Erythroblast (primary cell): ENCODE results near the gene PRM2.

ENCODE experiments used
- DNase-seq, 2 experiments: peaks; one replicate each; lab custom pipeline; 2025; lab: John Stamatoyannopoulos, UW
- GATA1 ChIP-seq: IDR thresholded peaks from 2 replicates; pipeline ENCODE4 v1.6.1; 2011; ENCODE audit warnings: low read depth, mild to moderate bottlenecking, control low read depth, low read length, moderate library complexity
- POLR2A ChIP-seq: IDR thresholded peaks from 2 replicates; pipeline ENCODE4 v1.6.1; 2011; ENCODE audit warnings: mild to moderate bottlenecking, low read length

PRM2 gene

DNA sequence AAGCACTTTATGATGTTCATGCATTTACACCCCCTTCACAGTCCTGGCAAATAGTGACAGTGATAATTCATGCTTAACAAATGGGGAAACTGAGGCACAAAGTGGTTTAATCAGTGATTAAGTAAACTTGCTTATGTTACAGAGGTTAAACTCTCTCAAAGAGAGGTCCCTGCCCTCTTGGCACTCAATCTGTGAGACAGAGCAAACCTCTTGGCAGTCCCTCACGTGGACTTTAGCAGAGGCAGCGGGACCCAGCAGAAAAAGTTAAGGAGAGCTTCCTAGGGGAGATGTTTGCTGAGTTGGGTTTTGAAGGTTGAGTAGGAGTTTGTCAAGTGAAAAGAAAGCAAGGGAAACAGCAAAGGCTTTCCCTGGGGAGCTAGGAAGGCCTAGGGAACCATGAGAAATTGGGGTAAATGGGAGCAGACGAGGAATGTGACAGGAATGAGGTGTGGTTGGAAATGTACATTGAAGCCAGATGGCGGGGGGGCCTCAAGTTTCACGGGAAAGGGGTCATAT is 31.0 kb downstream of the PRM2 start:
- TF ChIP-seq GATA1: no peak
- no peak for TF ChIP-seq POLR2A
- no peak for DNase-seq

GRCh38 chr16:11242658-11243057 is 33.6 kb downstream of the PRM2 start:
- no peak for DNase-seq
- TF ChIP-seq GATA1 (no peak), POLR2A (no peak)

GRCh38 chr16:11241480-11242204 is 34.6 kb downstream of the PRM2 start:
- no peak for DNase-seq
- TF ChIP-seq POLR2A (no peak), GATA1 (no peak)

GRCh38 chr16:11240636-11241473 is 35.4 kb downstream of the PRM2 start:
- no peak for TF ChIP-seq GATA1
- TF ChIP-seq POLR2A: no peak
- no peak for DNase-seq

DNA sequence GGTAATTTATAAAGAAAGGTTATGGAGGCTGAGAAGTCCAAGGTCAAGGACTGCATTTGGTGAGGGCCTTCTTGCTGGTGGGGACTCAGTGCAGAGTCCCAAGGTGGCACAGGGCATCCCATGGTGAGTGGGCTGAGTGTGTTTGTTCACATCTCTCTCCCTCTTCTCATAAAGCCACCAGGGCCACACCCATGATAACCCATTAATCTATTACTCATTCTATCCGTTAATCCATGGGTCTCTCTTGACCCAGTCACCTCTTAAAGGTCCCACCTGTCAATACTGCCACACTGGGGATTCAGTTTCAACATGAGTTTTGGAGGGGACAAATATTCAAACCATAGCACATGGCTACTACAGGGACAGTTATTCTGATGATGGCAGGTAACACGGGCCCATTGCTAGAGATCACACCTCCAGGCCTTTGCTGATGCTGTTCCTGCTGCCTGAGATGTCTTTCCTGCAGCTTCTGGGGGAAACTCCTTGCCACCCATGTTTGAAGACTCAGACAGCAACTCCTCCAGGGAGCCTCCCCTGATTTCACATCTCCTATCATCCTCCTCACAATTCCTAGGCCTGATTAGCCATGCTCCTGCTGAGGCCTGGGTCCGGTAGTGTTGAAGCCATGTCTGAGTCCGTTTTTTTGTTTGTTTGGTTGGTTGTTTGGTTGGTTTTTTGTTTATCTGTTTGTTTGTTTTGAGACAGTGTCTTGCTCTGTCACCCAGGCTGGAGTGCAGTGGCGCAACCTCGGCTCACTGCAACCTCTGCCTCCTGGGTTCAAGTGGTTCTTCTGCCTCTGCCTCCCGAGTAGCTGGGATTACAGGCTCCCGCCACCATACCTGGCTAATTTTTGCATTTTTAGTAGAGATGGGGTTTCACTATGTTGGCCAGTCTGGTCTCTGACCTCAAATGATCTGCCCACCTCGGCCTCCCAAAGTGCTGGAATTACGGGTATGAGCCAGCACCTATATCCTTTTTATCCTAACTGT is 36.3 kb downstream of the PRM2 start:
- TF ChIP-seq GATA1 (no peak), POLR2A (no peak)

DNA sequence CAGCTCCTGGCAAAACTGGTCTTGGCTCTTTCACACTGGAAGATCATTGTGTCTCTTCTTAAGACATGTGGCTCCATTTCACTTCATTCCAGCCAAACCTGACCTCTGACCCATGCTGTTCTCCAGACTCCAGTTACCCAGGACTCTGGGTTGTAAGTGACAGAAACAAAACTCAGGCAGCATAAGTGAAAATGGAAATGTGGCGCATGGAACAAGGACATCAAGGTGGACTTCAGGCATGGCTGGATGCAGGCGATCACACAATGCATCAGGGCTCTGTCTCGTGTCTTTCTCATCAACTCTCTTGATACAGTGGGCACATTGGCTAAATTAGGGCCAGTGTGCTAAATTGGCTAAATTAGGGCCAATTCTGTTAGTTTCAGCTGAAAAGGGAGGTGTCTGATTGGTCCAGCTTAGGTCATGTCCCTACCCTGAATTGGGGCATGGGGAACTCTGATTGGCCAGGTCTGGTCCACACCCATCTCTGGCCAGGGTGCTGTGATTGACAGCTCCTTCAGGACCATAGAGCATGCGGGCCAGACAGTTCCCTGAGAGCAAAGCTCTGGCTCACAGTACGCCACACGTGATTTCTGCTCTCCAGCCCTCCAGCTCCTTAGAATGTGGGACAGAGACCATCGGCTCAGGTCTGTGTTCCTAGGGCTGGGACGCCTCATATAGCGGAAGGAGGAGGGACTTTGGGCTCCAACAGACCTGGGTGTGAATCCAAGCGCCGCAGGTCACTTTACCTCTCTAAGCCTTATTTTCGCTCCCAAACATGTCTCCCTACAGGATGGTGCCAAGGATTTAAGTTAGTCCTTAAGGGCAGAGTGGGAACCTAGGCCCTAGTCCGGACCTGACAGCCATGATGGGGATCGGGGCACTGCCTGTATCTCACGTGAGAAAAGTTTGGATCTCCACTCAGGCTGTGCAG is 37.7 kb downstream of the PRM2 start:
- DNase-seq: peak; percentile 15 to 23
- no peak for TF ChIP-seq GATA1
- TF ChIP-seq POLR2A: no peak

More for the DNA sequence above, 36.3 kb downstream of the PRM2 start:
- DNase-seq: no peak

DNA sequence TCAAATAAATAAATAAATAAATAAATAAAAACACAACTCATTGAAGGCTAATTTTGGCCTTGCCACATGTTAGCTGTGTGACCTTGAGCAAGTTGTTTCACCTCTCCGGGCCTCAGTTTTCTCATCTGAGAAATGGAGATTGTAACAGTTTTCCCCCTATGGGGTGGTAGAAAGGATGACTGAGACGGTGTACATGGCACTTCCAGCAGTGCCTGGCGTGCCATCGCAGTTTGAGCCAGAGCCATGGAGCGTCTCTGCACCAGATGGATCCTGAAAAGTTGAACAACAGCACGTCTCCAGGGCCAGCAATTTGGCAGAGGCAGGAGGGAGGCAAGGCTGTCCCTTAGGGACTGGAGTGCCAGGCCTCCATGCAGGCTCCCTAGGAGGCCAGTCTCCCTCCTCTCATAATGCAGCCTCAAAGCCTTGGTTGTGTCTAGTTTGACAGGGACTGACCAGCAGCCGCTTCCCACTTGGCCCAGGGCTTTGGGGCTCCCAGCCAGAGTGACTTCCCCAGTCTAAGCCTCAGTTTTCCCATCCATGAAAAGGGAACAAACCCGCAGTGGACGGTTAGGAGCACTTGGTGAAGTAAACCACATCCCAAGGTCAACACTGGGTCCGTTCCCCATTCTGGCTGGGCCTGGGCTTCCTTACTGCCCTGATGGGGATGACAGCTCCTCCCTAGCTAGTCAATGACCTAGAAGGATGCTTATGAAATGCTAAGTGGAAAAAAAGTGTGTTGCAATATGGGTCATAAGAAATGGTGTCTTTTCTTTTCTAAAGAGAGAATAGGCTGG is 39.6 kb downstream of the PRM2 start:
- TF ChIP-seq GATA1 (no peak), POLR2A (no peak)
- DNase-seq: no peak

- DNase-seq: no peak
- TF ChIP-seq GATA1: no peak
- no peak for TF ChIP-seq POLR2A
These were observed 40.6 kb downstream of the PRM2 start for GRCh38 chr16:11235703-11235991.

GRCh38 chr16:11234884-11235702 is 41.2 kb downstream of the PRM2 start:
- TF ChIP-seq GATA1 (no peak), POLR2A (no peak)
- DNase-seq: no peak

DNA sequence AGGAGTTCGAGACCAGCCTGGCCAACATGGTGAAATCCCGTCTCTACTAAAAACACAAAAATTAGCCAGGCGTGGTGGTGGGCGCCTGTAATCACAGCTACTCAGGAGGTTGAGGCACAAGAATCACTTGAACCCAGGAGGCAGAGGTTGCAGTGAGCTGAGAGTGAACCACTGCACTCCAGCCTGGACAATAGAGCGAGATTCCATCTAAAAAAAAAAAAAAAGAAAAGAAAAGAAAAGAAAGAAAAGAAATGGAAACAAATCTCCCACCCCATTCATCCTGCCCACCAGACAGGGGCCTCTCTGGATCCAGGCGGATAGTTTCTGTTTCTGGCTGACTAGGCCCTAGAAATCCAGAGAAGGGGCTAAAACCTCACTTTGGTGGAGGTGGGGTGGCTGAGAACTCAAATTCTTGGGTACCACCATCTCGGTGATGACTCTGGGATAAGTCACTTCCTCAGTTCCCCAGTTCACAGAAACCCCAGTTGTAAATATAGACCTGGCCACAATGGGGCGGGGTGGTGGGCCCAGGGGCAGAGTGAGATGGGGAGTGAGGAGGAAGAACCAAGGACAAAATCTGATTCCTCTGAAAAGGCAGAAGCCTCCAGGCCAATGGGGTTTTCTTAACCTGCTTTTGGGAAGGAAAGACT is 42.4 kb downstream of the PRM2 start:
- DNase-seq: peak in 1 of 2 experiments; percentile 25
- TF ChIP-seq GATA1 (no peak), POLR2A (no peak)
